Measurements from ENCODE around the gene POLR2B. TPM values are rescaled to one million over a fixed set of nuclear protein-coding genes. Genes with fewer than 3 reads are reported as not detected.

The POLR2B gene
- total RNA-seq, 1 donor from 2014 or later: 55.2 TPM

GRCh38 chr4:56940971-56941370, 37.7 kb upstream of the POLR2B start:
- peaks cover 12% of the 10 kb centered on the region for H3K36me3 Mint-ChIP-seq (ENCODE audit: low read depth)
- no peaks in the 10 kb centered on the region for H3K9me3 Mint-ChIP-seq (ENCODE audit: low read depth)
- peaks cover 11% of the 10 kb centered on the region for H3K4me1 Mint-ChIP-seq (ENCODE audit: low read depth)

DNA sequence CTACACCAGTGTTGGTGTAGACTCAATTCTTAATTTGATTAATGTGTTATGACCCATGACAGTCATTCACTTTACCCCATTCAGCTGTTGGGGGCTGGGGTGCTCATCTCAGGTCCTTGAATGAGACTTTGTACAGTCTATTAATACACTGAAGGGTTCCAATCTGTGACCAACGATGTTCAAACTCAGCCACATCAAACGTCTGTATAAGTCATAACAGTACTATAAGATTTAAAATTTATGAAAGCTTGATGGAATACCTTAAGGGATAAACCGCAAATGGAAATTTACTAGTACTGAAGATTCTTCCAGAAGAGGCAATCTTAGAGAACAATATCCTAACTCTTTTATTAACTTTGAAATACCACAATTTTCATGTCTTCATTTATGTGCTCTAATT, 37.3 kb upstream of the POLR2B start:
- no peaks in the 10 kb centered on the region for H3K9me3 Mint-ChIP-seq (ENCODE audit: low read depth)
- TF ChIP-seq CTCF (IDR thresholded peaks at IDR 0.05): no peak
- H3K27me3 Mint-ChIP-seq (ENCODE audit: low read depth): no peaks in the 10 kb centered on the region
- peaks cover 10% of the 10 kb centered on the region for H3K36me3 Mint-ChIP-seq (ENCODE audit: low read depth)
- H3K27ac Mint-ChIP-seq (ENCODE audit: unreplicated experiment): no peak overlapping the region
- H3K4me1 Mint-ChIP-seq (ENCODE audit: low read depth): peaks cover 11% of the 10 kb centered on the region
- DNase-seq (ENCODE audit: low spot score): no peak
- H3K4me3 Mint-ChIP-seq (ENCODE audit: unreplicated experiment): no peak overlapping the region

More at GRCh38 chr4:56940971-56941370, 37.7 kb upstream of the POLR2B start:
- H3K27me3 Mint-ChIP-seq (ENCODE audit: low read depth): no peaks in the 10 kb centered on the region
- no peak for DNase-seq (ENCODE audit: low spot score)
- H3K27ac Mint-ChIP-seq (ENCODE audit: unreplicated experiment): no peak overlapping the region
- TF ChIP-seq CTCF (IDR thresholded peaks at IDR 0.05): no peak
- H3K4me3 Mint-ChIP-seq (ENCODE audit: unreplicated experiment): no peak overlapping the region

DNA sequence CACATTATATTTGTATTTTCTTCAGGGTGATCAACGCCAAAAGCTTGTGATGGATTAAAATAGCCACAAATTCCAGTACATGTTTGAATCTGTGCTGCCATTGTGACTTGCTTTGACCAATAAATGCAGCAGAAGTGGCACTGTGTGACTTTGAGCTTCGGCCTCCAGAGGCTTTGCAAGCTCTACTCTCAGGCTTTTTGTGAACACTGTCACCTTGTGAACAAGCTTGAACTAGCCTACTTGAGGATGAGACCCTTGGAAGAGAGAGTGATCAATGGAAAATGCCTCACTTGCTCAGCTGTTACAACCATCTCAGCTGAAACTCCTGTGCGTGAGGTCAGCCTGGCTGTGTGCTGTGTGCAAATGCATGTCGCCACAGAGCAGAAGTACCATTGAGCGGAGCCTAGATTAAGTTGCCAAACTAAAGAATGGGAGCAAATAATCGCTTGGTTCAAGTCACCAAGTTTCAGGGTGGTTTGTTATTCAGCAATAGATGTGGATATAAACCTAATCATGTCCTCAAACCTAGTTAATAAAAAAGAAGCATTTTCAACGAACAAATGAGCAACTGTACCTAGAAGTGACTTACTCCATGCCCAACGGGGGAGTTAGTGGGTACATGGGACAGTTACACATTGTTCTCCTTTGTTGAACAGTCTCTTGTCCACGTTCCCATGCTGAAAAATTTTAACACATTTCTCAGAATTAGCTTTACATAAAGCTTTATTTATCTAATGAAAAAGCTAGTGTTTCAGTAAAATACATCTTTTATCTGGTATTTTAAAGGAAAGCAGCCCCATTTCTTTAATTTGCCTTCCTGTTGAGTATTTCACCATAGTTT, 24.8 kb upstream of the POLR2B start:
- Mint-ChIP-seq H3K27ac (ENCODE audit: unreplicated experiment) (no peak overlapping the region), H3K36me3 (ENCODE audit: low read depth) (no peaks in the 10 kb centered on the region), H3K4me1 (ENCODE audit: low read depth) (peaks cover 12% of the 10 kb centered on the region), H3K27me3 (ENCODE audit: low read depth) (no peaks in the 10 kb centered on the region), H3K9me3 (ENCODE audit: low read depth) (no peaks in the 10 kb centered on the region), H3K4me3 (ENCODE audit: unreplicated experiment) (no peak overlapping the region)
- no peak for DNase-seq (ENCODE audit: low spot score)
- no peak for TF ChIP-seq CTCF (IDR thresholded peaks at IDR 0.05)

DNA sequence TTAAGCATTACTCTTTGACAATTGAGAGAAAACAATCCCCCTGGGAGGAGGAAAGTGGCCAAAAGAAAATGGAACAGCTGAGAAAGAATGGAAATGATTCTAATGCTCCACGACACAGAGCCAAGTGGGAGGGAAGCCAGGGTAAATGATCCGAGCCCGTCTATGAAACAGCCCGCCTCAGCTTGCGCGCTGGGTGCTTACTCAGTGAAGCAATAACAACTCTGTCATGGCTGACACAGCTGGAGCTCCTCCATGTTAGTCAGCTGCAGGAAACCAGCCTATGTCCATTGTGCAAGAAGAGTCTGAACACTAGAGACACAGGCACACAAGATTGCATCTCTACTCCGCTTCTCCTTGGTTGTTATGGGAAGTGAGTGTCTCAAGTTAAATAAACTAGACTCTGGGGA, 20.6 kb upstream of the POLR2B start:
- Mint-ChIP-seq H3K27ac (ENCODE audit: unreplicated experiment) (peak overlapping the region; percentile 82), H3K9me3 (ENCODE audit: low read depth) (no peaks in the 10 kb centered on the region), H3K27me3 (ENCODE audit: low read depth) (no peaks in the 10 kb centered on the region), H3K4me1 (ENCODE audit: low read depth) (peaks cover 12% of the 10 kb centered on the region), H3K36me3 (ENCODE audit: low read depth) (peaks cover 6% of the 10 kb centered on the region), H3K4me3 (ENCODE audit: unreplicated experiment) (peak overlapping the region; percentile 11)
- TF ChIP-seq CTCF (IDR thresholded peaks at IDR 0.05): no peak
- no peak for DNase-seq (ENCODE audit: low spot score)

- Mint-ChIP-seq H3K9me3 (ENCODE audit: low read depth) (no peaks in the 10 kb centered on the region), H3K27ac (ENCODE audit: unreplicated experiment) (no peak overlapping the region), H3K27me3 (ENCODE audit: low read depth) (no peaks in the 10 kb centered on the region), H3K4me1 (ENCODE audit: low read depth) (peaks cover 12% of the 10 kb centered on the region), H3K36me3 (ENCODE audit: low read depth) (peaks cover 10% of the 10 kb centered on the region), H3K4me3 (ENCODE audit: unreplicated experiment) (no peak overlapping the region)
- DNase-seq (ENCODE audit: low spot score): no peak
- no peak for TF ChIP-seq CTCF (IDR thresholded peaks at IDR 0.05)
These were observed 19.6 kb upstream of the POLR2B start for GRCh38 chr4:56959100-56959499.
